ENCODE results near the gene TFDP2.

DNA sequence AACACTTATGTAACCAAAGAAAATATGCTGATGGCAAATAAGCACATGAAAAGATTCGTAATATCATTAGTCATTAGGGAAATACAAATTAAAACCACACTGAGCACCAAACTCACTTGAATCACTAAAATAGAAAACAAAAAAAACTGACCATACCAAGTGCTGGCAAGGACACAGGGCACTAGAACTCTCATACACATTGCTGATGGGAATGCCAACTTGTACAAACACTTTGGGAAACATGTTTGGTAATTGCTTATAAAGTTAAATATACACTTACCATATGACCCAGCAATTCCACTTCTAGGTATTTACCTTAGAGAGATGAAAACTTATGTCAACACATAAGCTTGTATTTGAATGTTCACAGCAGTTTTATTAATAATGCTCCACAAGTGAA is 95.5 kb downstream of the TFDP2 start:
- no peak for TF ChIP-seq EZH2 (IDR thresholded peaks at IDR 0.05; ENCODE audit: low read depth)
- TF ChIP-seq, protein P1, sequence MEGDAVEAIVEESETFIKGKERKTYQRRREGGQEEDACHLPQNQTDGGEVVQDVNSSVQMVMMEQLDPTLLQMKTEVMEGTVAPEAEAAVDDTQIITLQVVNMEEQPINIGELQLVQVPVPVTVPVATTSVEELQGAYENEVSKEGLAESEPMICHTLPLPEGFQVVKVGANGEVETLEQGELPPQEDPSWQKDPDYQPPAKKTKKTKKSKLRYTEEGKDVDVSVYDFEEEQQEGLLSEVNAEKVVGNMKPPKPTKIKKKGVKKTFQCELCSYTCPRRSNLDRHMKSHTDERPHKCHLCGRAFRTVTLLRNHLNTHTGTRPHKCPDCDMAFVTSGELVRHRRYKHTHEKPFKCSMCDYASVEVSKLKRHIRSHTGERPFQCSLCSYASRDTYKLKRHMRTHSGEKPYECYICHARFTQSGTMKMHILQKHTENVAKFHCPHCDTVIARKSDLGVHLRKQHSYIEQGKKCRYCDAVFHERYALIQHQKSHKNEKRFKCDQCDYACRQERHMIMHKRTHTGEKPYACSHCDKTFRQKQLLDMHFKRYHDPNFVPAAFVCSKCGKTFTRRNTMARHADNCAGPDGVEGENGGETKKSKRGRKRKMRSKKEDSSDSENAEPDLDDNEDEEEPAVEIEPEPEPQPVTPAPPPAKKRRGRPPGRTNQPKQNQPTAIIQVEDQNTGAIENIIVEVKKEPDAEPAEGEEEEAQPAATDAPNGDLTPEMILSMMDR (conservative IDR thresholded peaks at IDR 0.05) = no peak
